SK-N-SH (cell line): ENCODE measurements around the gene MMAB. TPM values are rescaled to one million over a fixed set of nuclear protein-coding genes. Genes with fewer than 3 reads are reported as not detected.

Experiments used
- CTCF ChIA-PET: fragments of 300-600, 350-600 bp; formaldehyde crosslinking; extraction: SDS; loops from one replicate; lab custom pipeline; 2021; lab: Yijun Ruan, JAX
- POLR2A ChIA-PET: fragments of 350-600 bp; sonication (Branson Sonifier 250); formaldehyde crosslinking; extraction: SDS; loops from one replicate; lab custom pipeline; 2020; ENCODE audit warnings: antibody characterized with exemption, inconsistent platforms; lab: Yijun Ruan, JAX
- DNase-seq: peaks from one replicate; pipeline ENCODE4 v3.0.0; 2012
- H2AFZ ChIP-seq: fragments of 200-600 bp; sonication (generic); 2 replicates; pipeline ENCODE4 v1.8.1; 2016; ENCODE audit warnings: antibody characterized with exemption, mild to moderate bottlenecking, low read depth
- H3F3A ChIP-seq: fragments of 200-600 bp; sonication (generic); replicated peaks from 2 replicates; pipeline ENCODE3; 2016; ENCODE audit warnings: antibody characterized with exemption, mild to moderate bottlenecking; ENCODE audit not compliant: insufficient read depth
- H3K27ac ChIP-seq, 2 experiments: fragments of 200-500 bp in 1 of 2; fragments of 200-600 bp in 1 of 2; sonication (Bioruptor generic) in 1 of 2; sonication (generic), shearing (Covaris generic) in 1 of 2; 2 replicates each; pipeline versions ENCODE4 v1.5.1 to v1.6.1; 2014 to 2016; ENCODE audit warnings: low read depth in 2 of 2, inconsistent platforms in 1 of 2, low read length in 1 of 2, mild to moderate bottlenecking in 1 of 2, mixed read lengths in 1 of 2
- H3K27me3 ChIP-seq: fragments of 200-600 bp; sonication (generic), shearing (Covaris generic); 2 replicates; pipeline ENCODE4 v1.6.1; 2016; ENCODE audit warnings: mixed run types; ENCODE audit not compliant: insufficient read depth
- H3K36me3 ChIP-seq, 2 experiments: fragments of 200-500 bp in 1 of 2; fragments of 200-600 bp in 1 of 2; sonication (Bioruptor generic) in 1 of 2; sonication (generic) in 1 of 2; replicated peaks in 1 of 2; 2 replicates each; pipeline versions ENCODE3 to v1.5.1; 2014 to 2016; ENCODE audit warnings: low read length in 1 of 2, mild to moderate bottlenecking in 1 of 2; ENCODE audit not compliant: insufficient read depth in 2 of 2, control insufficient read depth in 1 of 2
- H3K4me1 ChIP-seq, 2 experiments: fragments of 200-500 bp in 1 of 2; fragments of 200-600 bp in 1 of 2; sonication (Bioruptor generic) in 1 of 2; sonication (generic), shearing (Covaris generic) in 1 of 2; 2 replicates each; pipeline versions ENCODE4 v1.5.1 to v1.6.1; 2014 to 2016; ENCODE audit warnings: low read depth in 1 of 2, low read length in 1 of 2, mixed run types in 1 of 2; ENCODE audit not compliant: insufficient read depth in 2 of 2, control insufficient read depth in 1 of 2
- H3K4me2 ChIP-seq: fragments of 200-600 bp; sonication (generic), shearing (Covaris generic); 2 replicates; pipeline ENCODE4 v1.6.1; 2017; ENCODE audit warnings: mixed run types
- H3K4me3 ChIP-seq, 2 experiments: fragments of 200-500 bp in 1 of 2; fragments of 200-600 bp in 1 of 2; sonication (Bioruptor generic) in 1 of 2; sonication (generic), shearing (Covaris generic) in 1 of 2; 2 replicates each; pipeline versions ENCODE4 v1.5.1 to v1.8.1; 2014 to 2016; ENCODE audit warnings: low read depth in 2 of 2, inconsistent platforms in 1 of 2, low read length in 1 of 2, mild to moderate bottlenecking in 1 of 2, mixed read lengths in 1 of 2, moderate library complexity in 1 of 2
- H3K79me2 ChIP-seq: fragments of 200-600 bp; sonication (generic); 2 replicates; pipeline ENCODE4 v1.8.1; 2017; ENCODE audit warnings: mild to moderate bottlenecking; ENCODE audit not compliant: insufficient read depth
- H3K9ac ChIP-seq: fragments of 200-600 bp; sonication (generic); 2 replicates; pipeline ENCODE4 v1.6.1; 2017; ENCODE audit warnings: mixed run types
- H3K9me2 ChIP-seq: fragments of 200-600 bp; sonication (generic); 2 replicates; pipeline ENCODE4 v1.6.1; 2017; ENCODE audit warnings: mixed run types
- H3K9me3 ChIP-seq: fragments of 200-600 bp; sonication (generic); 2 replicates; pipeline ENCODE4 v1.6.1; 2017; ENCODE audit warnings: mixed run types, mild to moderate bottlenecking, moderate library complexity
- H4K20me1 ChIP-seq: fragments of 200-600 bp; sonication (generic); 2 replicates; pipeline ENCODE4 v1.6.1; 2017; ENCODE audit warnings: mild to moderate bottlenecking, mixed run types; ENCODE audit not compliant: insufficient read depth
- EZH2phosphoT487 ChIP-seq: fragments of 200-600 bp; sonication (generic); IDR thresholded peaks from 2 replicates; pipeline ENCODE4 v1.6.1; 2017; ENCODE audit warnings: low read depth, mixed run types, mild to moderate bottlenecking, antibody characterized with exemption, moderate library complexity, borderline replicate concordance
- GABPA ChIP-seq: IDR thresholded peaks from 2 replicates; pipeline ENCODE4 v1.4.0; 2012; ENCODE audit warnings: low read depth, mild to moderate bottlenecking
- GATA2 ChIP-seq: sonication (generic); formaldehyde crosslinking; IDR thresholded peaks from 2 replicates; pipeline ENCODE4 v1.5.0; 2020; ENCODE audit warnings: mild to moderate bottlenecking, missing genetic modification reagents
- JUND ChIP-seq: IDR thresholded peaks from 2 replicates; pipeline ENCODE4 v1.4.0; 2012
- MXI1 ChIP-seq: IDR thresholded peaks from 2 replicates; pipeline ENCODE4 v1.6.1; 2012; ENCODE audit warnings: mild to moderate bottlenecking, low read depth, low read length, improper control_type of control experiment
- NFIC ChIP-seq: IDR thresholded peaks from 2 replicates; pipeline ENCODE4 v1.4.0; 2012; ENCODE audit warnings: borderline replicate concordance
- POLR2AphosphoS5 ChIP-seq: IDR thresholded peaks from 2 replicates; pipeline ENCODE4 v1.6.1; 2012; ENCODE audit warnings: low read depth, low read length
- RAD21 ChIP-seq: IDR thresholded peaks from 2 replicates; pipeline ENCODE4 v1.6.1; 2012; ENCODE audit warnings: mild to moderate bottlenecking, low read length
- RCOR1 ChIP-seq: fragments of 150-350 bp; IDR thresholded peaks from 2 replicates; pipeline ENCODE4 v1.6.1; 2017; ENCODE audit warnings: antibody characterized with exemption, low read length
- SMC3 ChIP-seq: IDR thresholded peaks from 2 replicates; pipeline ENCODE4 v1.6.1; 2012; ENCODE audit warnings: low read depth, low read length, improper control_type of control experiment
- TAF1 ChIP-seq: IDR thresholded peaks from 2 replicates; pipeline ENCODE4 v1.6.1; 2012; ENCODE audit warnings: low read depth, mild to moderate bottlenecking, low read length, moderate library complexity, borderline replicate concordance
- TEAD4 ChIP-seq: IDR thresholded peaks from 2 replicates; pipeline ENCODE4 v1.4.0; 2012; ENCODE audit warnings: mild to moderate bottlenecking, borderline replicate concordance; ENCODE audit not compliant: insufficient read depth
- WGBS: methylation state at CpG from one replicate; pipeline ENCODE4 v1.1.6; 2017; ENCODE audit warnings: low lambda C conversion rate; 5-methylcytosine and 5-hydroxymethylcytosine counted together
- polyA plus RNA-seq, 3 experiments: library from polyadenylated mRNA; depleted of rRNA; stranded (reverse); fragments of >200 nt; gene quantifications; 2 replicates each; pipeline ENCODE4 v1.2.3, GENCODE V29; 2012
- TF ChIP-seq, protein P1 (sequence below): IDR thresholded peaks from 2 replicates; pipeline ENCODE4 v1.4.0; 2012; ENCODE audit warnings: low read depth, borderline replicate concordance
- TF ChIP-seq, protein P2 (sequence below): IDR thresholded peaks from 2 replicates; pipeline ENCODE4 v1.6.1; 2012; ENCODE audit warnings: mild to moderate bottlenecking, low read depth, low read length, moderate library complexity
- TF ChIP-seq, protein P3 (sequence below): fragments of 150-350 bp; IDR thresholded peaks from 2 replicates; pipeline ENCODE4 v1.6.1; 2017; ENCODE audit warnings: antibody characterized with exemption, low read length, low read depth, borderline replicate concordance

MMAB gene
- polyA plus RNA-seq, 1 of the 3 experiments (the other 2 are of a cell fraction): 15.9 TPM

DNA sequence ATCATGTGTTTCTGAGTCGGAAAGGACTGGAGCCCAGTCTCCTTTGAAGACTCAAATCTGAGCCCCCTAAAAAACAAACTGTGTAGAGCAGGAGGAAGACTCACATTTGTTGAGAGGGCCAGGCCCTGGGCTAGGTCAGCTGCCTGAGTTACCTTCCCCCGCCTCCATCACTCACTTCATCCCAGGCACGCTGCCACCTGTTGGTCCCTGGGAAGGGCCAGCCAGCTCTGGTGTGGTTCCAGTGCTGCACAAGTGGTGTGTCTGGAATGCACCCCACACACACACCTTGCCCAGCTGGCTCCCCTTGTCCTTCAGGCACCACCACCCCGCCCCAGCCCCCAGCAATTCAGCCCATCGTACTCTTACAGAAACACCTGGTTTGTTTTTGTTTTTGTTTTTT, 9.3 kb upstream of the MMAB start:
- DNase-seq: peak; percentile 46
- peaks cover 0 to 31% of the 10 kb centered on the region in 2 experiments for H3K36me3 ChIP-seq
- H2AFZ ChIP-seq: no peak overlapping the region
- no peaks in the 10 kb centered on the region for H3K27me3 ChIP-seq
- H3K79me2 ChIP-seq: no peaks in the 10 kb centered on the region
- no peaks in the 10 kb centered on the region for H3K9me2 ChIP-seq
- H3F3A ChIP-seq: no peaks in the 10 kb centered on the region
- no peak overlapping the region for H3K4me2 ChIP-seq
- WGBS: 92% methylated on average over 4 of the region's 5 CpGs
- TF ChIP-seq, protein P1, sequence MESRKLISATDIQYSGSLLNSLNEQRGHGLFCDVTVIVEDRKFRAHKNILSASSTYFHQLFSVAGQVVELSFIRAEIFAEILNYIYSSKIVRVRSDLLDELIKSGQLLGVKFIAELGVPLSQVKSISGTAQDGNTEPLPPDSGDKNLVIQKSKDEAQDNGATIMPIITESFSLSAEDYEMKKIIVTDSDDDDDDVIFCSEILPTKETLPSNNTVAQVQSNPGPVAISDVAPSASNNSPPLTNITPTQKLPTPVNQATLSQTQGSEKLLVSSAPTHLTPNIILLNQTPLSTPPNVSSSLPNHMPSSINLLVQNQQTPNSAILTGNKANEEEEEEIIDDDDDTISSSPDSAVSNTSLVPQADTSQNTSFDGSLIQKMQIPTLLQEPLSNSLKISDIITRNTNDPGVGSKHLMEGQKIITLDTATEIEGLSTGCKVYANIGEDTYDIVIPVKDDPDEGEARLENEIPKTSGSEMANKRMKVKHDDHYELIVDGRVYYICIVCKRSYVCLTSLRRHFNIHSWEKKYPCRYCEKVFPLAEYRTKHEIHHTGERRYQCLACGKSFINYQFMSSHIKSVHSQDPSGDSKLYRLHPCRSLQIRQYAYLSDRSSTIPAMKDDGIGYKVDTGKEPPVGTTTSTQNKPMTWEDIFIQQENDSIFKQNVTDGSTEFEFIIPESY: no peak
- no peak for TF ChIP-seq JUND
- no peaks in the 10 kb centered on the region for H3K9me3 ChIP-seq
- ChIA-PET POLR2A (interaction anchor here (0.7 kb wide), 2 partner anchors 55 to 263 kb away, joined by 3 to 4 read pairs; no protein-coding TSS in a partner anchor), CTCF (interaction anchor here (1.3 to 1.5 kb wide), 3 partner anchors 8 to 154 kb away, joined by 3 read pairs; no protein-coding TSS in a partner anchor)
- H4K20me1 ChIP-seq: no peaks in the 10 kb centered on the region
- peaks cover 0 to 4% of the 10 kb centered on the region in 2 experiments; a peak in 1 of 4 replicates for H3K4me1 ChIP-seq
- H3K4me3 ChIP-seq: no peak overlapping the region
- H3K9ac ChIP-seq: no peak overlapping the region
- H3K27ac ChIP-seq: no peak overlapping the region

DNA sequence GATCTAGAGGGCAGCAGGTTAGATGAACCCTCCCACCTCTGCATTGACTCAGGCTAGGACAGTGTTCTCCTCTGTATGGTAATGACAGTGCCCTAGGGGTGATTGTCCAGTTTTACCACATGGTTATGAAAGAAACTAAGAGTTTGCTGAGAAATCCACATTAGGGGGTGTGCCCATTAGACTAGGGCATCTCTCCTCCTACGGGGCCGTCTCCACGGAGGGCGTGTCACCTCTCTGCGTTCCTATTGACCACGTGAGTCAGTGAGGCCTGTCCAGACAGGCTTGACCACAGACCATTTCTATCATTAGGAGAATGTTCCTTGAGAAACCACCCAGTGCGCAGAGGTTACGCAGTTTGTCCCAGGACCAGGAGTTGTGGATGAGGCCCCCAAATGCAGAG, 8.6 kb upstream of the MMAB start:
- H3K36me3 ChIP-seq: peaks cover 8 to 36% of the 10 kb centered on the region in 2 experiments
- WGBS: 95% methylated on average over 8 of the region's 8 CpGs
- H3K4me1 ChIP-seq: peaks cover 0 to 4% of the 10 kb centered on the region in 2 experiments; a peak in 1 of 4 replicates
- no peak overlapping the region for H3K4me3 ChIP-seq
- H3K27ac ChIP-seq: no peak overlapping the region
- H3K9me3 ChIP-seq: no peaks in the 10 kb centered on the region
- POLR2A ChIA-PET: no interaction called here
- no peaks in the 10 kb centered on the region for H3F3A ChIP-seq
- H3K9me2 ChIP-seq: no peaks in the 10 kb centered on the region
- no peak for DNase-seq
- no peak overlapping the region for H3K9ac ChIP-seq
- H2AFZ ChIP-seq: no peak overlapping the region
- no peak for TF ChIP-seq SMC3
- TF ChIP-seq POLR2AphosphoS5: no peak
- TF ChIP-seq TEAD4: no peak
- TF ChIP-seq JUND: no peak
- no peak for TF ChIP-seq MXI1
- TF ChIP-seq TAF1: no peak
- no peaks in the 10 kb centered on the region for H3K27me3 ChIP-seq
- H4K20me1 ChIP-seq: no peaks in the 10 kb centered on the region
- H3K79me2 ChIP-seq: no peaks in the 10 kb centered on the region
- CTCF ChIA-PET: interaction anchor here (0.6 to 1.4 kb wide), 3 partner anchors 63 to 154 kb away, joined by 3 to 5 read pairs (median 3); no protein-coding TSS in a partner anchor
- H3K4me2 ChIP-seq: no peak overlapping the region

DNA sequence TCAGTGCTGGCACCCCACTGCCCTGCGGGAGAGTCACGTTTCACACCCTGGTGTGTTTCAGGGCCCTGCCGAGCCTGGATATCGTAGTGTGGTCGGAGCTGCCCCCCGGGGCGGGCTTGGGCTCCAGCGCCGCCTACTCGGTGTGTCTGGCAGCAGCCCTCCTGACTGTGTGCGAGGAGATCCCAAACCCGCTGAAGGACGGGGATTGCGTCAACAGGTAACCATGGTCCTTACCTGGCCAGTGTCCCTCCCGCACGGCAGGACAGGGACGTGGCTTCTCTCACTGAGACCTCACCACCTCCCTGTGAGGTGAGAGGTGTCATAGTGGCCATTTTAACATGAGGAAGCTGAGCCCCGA, 8.0 kb upstream of the MMAB start:
- 94% methylated on average over 4 of the region's 18 CpGs for WGBS
- CTCF ChIA-PET: interaction anchor here (0.6 to 1.3 kb wide), 3 partner anchors 62 to 153 kb away, joined by 3 to 5 read pairs (median 3); no protein-coding TSS in a partner anchor
- H2AFZ ChIP-seq: no peak overlapping the region
- TF ChIP-seq EZH2phosphoT487 (no peak), NFIC (no peak), GATA2 (no peak), RAD21 (no peak), GABPA (no peak), TAF1 (no peak), RCOR1 (no peak)
- TF ChIP-seq, protein P2, sequence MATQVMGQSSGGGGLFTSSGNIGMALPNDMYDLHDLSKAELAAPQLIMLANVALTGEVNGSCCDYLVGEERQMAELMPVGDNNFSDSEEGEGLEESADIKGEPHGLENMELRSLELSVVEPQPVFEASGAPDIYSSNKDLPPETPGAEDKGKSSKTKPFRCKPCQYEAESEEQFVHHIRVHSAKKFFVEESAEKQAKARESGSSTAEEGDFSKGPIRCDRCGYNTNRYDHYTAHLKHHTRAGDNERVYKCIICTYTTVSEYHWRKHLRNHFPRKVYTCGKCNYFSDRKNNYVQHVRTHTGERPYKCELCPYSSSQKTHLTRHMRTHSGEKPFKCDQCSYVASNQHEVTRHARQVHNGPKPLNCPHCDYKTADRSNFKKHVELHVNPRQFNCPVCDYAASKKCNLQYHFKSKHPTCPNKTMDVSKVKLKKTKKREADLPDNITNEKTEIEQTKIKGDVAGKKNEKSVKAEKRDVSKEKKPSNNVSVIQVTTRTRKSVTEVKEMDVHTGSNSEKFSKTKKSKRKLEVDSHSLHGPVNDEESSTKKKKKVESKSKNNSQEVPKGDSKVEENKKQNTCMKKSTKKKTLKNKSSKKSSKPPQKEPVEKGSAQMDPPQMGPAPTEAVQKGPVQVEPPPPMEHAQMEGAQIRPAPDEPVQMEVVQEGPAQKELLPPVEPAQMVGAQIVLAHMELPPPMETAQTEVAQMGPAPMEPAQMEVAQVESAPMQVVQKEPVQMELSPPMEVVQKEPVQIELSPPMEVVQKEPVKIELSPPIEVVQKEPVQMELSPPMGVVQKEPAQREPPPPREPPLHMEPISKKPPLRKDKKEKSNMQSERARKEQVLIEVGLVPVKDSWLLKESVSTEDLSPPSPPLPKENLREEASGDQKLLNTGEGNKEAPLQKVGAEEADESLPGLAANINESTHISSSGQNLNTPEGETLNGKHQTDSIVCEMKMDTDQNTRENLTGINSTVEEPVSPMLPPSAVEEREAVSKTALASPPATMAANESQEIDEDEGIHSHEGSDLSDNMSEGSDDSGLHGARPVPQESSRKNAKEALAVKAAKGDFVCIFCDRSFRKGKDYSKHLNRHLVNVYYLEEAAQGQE: no peak
- TF ChIP-seq, protein P3, sequence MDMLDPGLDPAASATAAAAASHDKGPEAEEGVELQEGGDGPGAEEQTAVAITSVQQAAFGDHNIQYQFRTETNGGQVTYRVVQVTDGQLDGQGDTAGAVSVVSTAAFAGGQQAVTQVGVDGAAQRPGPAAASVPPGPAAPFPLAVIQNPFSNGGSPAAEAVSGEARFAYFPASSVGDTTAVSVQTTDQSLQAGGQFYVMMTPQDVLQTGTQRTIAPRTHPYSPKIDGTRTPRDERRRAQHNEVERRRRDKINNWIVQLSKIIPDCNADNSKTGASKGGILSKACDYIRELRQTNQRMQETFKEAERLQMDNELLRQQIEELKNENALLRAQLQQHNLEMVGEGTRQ: no peak

More for the DNA sequence above, 8.0 kb upstream of the MMAB start:
- Histone ChIP-seq H3K9ac (no peak overlapping the region), H3K4me2 (no peak overlapping the region), H3K4me3 (no peak overlapping the region), H3K27ac (no peak overlapping the region), H3K36me3 (peaks cover 10 to 33% of the 10 kb centered on the region in 2 experiments), H3F3A (no peaks in the 10 kb centered on the region), H3K27me3 (no peaks in the 10 kb centered on the region), H3K79me2 (no peaks in the 10 kb centered on the region), H3K9me2 (no peaks in the 10 kb centered on the region), H3K4me1 (peaks cover 0 to 4% of the 10 kb centered on the region in 2 experiments; a peak in 1 of 4 replicates), H4K20me1 (no peaks in the 10 kb centered on the region), H3K9me3 (no peaks in the 10 kb centered on the region)
- POLR2A ChIA-PET: no interaction called here
- no peak for DNase-seq
